NT2/D1 (cell line): Measurements from ENCODE around the gene FOXL2NB.

Experiments
- DNase-seq: peaks from one replicate; pipeline ENCODE4 v3.0.0-alpha.2; 2011; ENCODE audit warnings: low read depth, low spot score
- H3K27me3 ChIP-seq: 2 replicates; pipeline ENCODE4 v1.6.0; 2011; ENCODE audit warnings: mild to moderate bottlenecking; ENCODE audit not compliant: insufficient read length, insufficient read depth
- H3K36me3 ChIP-seq: 2 replicates; pipeline ENCODE4 v1.6.1; 2011; ENCODE audit warnings: mild to moderate bottlenecking, low read length, mixed read lengths; ENCODE audit not compliant: insufficient read depth, insufficient read length
- H3K4me1 ChIP-seq: 2 replicates; pipeline ENCODE4 v1.5.1; 2011; ENCODE audit not compliant: insufficient read depth, insufficient read length
- H3K4me3 ChIP-seq: 2 replicates; pipeline ENCODE4 v1.5.1; 2011; ENCODE audit warnings: low read depth; ENCODE audit not compliant: insufficient read length
- H3K9ac ChIP-seq: 2 replicates; pipeline ENCODE4 v1.6.0; 2011; ENCODE audit warnings: low read depth; ENCODE audit not compliant: insufficient read length
- H3K9me3 ChIP-seq: 2 replicates; pipeline ENCODE4 v1.5.1; 2011; ENCODE audit warnings: mild to moderate bottlenecking, low read length; ENCODE audit not compliant: insufficient read depth
- SUZ12 ChIP-seq: IDR thresholded peaks from 2 replicates; pipeline ENCODE4 v1.6.1; 2011; ENCODE audit not compliant: insufficient read length, insufficient read depth; ENCODE audit errors: extremely low read depth
- YY1 ChIP-seq: IDR thresholded peaks from 2 replicates; pipeline ENCODE4 v1.6.1; 2011; ENCODE audit not compliant: insufficient read length, insufficient read depth
- ZNF274 ChIP-seq: IDR thresholded peaks from 2 replicates; pipeline ENCODE4 v1.6.1; 2011; ENCODE audit warnings: mild to moderate bottlenecking, low read depth, low read length

The FOXL2NB gene

DNA sequence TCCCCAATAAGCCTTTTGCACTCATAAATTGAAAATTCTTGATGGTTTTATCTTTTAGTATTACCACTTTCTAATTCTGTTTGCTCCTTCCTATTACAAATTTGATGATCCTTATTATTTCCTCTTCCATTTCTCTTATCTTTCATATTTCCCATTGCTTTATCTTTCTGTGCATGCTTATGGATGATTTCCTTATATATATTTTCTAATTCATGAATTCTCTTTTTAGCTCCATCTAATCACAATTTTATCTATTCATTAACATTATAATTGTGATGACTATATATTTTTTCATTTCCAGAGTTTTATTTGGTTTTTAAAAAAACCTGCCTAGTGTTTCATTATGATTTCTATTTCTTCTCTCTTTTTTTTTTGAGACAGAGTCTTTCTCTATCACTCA is 17.9 kb downstream of the FOXL2NB start:
- DNase-seq, result no peak
- no peaks in the 10 kb centered on the region for H3K27me3 ChIP-seq

DNA sequence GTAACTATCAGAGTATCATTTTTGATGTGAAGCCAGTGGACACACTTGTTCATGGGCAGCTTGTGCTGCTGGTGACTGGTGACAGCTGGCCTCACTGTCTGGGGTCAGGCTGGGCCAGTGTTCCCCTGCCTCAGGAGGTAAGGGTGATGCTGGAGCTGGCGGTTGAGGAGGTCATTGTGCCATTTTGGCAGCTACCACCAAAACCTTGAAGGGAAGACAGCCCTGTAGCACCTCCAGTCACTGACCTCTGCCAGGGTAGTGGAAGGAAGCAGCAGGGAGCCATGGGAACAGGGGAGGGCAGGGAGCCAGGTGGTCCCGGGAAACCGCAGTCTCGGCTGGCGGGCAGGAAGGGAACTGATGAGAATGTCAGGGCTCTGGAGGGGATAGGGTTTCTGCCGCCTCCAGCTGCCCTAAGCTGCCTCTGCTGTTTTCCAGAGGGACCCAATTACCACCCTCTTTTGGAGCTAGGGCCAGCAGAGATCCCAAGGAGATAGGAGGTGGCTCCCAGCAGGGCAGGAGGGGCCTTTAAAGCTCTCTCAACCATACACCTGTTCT is 24.8 kb downstream of the FOXL2NB start:
- Histone ChIP-seq H3K4me3 (no peak overlapping the region), H3K9ac (no peak overlapping the region), H3K27me3 (no peaks in the 10 kb centered on the region), H3K36me3 (no peaks in the 10 kb centered on the region), H3K4me1 (no peaks in the 10 kb centered on the region), H3K9me3 (no peaks in the 10 kb centered on the region)
- no peak for TF ChIP-seq ZNF274
- no peak for TF ChIP-seq SUZ12
- no peak for TF ChIP-seq YY1
- no peak for DNase-seq

More for the DNA sequence above, 17.9 kb downstream of the FOXL2NB start:
- H3K4me1 ChIP-seq, result no peaks in the 10 kb centered on the region
- no peaks in the 10 kb centered on the region for H3K36me3 ChIP-seq
- no peak overlapping the region for H3K9ac ChIP-seq
- TF ChIP-seq SUZ12 (no peak), ZNF274 (no peak), YY1 (no peak)
- H3K4me3 ChIP-seq, result no peak overlapping the region
- H3K9me3 ChIP-seq, result 0 out of 2 replicates have a peak, but pooled peaks cover 19% of the 10 kb centered on the region

- Histone ChIP-seq H3K9me3 (no peaks in the 10 kb centered on the region), H3K36me3 (no peaks in the 10 kb centered on the region), H3K4me3 (no peak overlapping the region), H3K4me1 (no peaks in the 10 kb centered on the region), H3K27me3 (no peaks in the 10 kb centered on the region), H3K9ac (no peak overlapping the region)
- TF ChIP-seq YY1 (no peak), SUZ12 (no peak), ZNF274 (no peak)
- DNase-seq, result no peak
These were observed 25.9 kb downstream of the FOXL2NB start for GRCh38 chr3:138972941-138973340.

DNA sequence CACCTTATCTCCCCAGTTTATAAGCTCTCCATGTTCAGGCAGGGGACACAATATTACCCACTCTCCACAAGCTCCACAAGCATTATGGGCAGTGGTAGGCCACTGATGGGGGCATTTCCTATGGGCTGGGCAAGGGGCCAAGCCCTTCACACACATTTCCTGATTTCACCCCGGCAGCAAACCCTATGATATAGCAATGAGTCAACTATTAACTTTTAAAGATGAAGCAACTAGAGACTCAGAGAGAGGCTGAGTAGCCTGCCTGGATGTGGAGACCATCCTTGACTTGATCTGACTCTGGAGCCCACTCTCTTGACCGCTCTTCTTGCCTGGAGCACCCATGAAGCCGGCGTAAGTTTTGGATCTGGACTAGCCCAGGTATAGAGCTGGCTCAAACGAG is 27.4 kb downstream of the FOXL2NB start:
- Histone ChIP-seq H3K9ac (no peak overlapping the region), H3K4me1 (peaks cover under 1% of the 10 kb centered on the region), H3K9me3 (no peaks in the 10 kb centered on the region), H3K27me3 (peaks cover 2% of the 10 kb centered on the region), H3K36me3 (no peaks in the 10 kb centered on the region), H3K4me3 (no peak overlapping the region)
- TF ChIP-seq YY1 (no peak), ZNF274 (no peak), SUZ12 (no peak)
- no peak for DNase-seq

DNA sequence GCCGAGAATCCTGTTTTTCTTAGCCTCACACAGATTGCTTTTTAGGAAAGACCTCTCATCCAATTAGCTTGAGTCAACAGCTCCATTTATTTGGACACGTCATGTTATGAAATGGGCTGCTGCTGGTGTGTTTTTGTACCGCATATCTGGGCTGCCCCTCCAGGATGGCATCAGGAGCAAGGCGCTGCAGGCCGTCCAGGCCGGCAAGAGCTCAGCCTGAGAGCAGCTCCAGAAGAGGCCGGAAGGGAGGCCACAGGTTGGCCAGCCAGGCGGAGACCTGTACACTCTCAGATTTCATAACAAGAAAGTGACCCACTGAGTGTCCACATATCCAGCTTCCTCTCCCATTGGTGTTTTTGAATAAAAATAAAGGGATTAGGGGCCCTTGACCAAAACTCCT is 28.3 kb downstream of the FOXL2NB start:
- no peak for DNase-seq
- H3K27me3 ChIP-seq, result peaks cover 2% of the 10 kb centered on the region
- TF ChIP-seq YY1 (no peak), SUZ12 (no peak), ZNF274 (no peak)
- peaks cover 3% of the 10 kb centered on the region for H3K4me1 ChIP-seq
- no peak overlapping the region for H3K9ac ChIP-seq
- H3K9me3 ChIP-seq, result no peaks in the 10 kb centered on the region
- H3K36me3 ChIP-seq, result no peaks in the 10 kb centered on the region
- no peak overlapping the region for H3K4me3 ChIP-seq

GRCh38 chr3:138976047-138976446 is 29.0 kb downstream of the FOXL2NB start:
- no peak overlapping the region for H3K4me3 ChIP-seq
- no peak for TF ChIP-seq ZNF274
- no peak for TF ChIP-seq SUZ12
- TF ChIP-seq YY1, result no peak
- H3K9ac ChIP-seq, result no peak overlapping the region
- DNase-seq, result no peak
- H3K27me3 ChIP-seq, result peaks cover 2% of the 10 kb centered on the region
- H3K4me1 ChIP-seq, result peaks cover 3% of the 10 kb centered on the region
- no peaks in the 10 kb centered on the region for H3K9me3 ChIP-seq
- no peaks in the 10 kb centered on the region for H3K36me3 ChIP-seq

- no peak overlapping the region for H3K9ac ChIP-seq
- TF ChIP-seq ZNF274 (no peak), SUZ12 (no peak), YY1 (no peak)
- no peaks in the 10 kb centered on the region for H3K9me3 ChIP-seq
These were observed 37.8 kb downstream of the FOXL2NB start for GRCh38 chr3:138984816-138985215.

More at GRCh38 chr3:138984816-138985215, 37.8 kb downstream of the FOXL2NB start:
- DNase-seq, result no peak
- Histone ChIP-seq H3K27me3 (no peaks in the 10 kb centered on the region), H3K36me3 (no peaks in the 10 kb centered on the region), H3K4me1 (no peaks in the 10 kb centered on the region), H3K4me3 (no peak overlapping the region)
